WTC11 (cell line): ENCODE data around the gene UBE2J2. TPM values are rescaled to one million over a fixed set of nuclear protein-coding genes. Genes with fewer than 3 reads are reported as not detected.

ENCODE experiments used
- ATAC-seq: fragments of 200-7000 bp; cut with Tn5 transposase; 2 replicates; pipeline ENCODE4 v1.10.0; 2021; ENCODE audit warnings: mild to moderate bottlenecking, moderate library complexity
- CTCF ChIA-PET: fragments of 300-600 bp; sonication (Branson Sonifier 250); formaldehyde crosslinking; loops from one replicate; lab custom pipeline; 2021; ENCODE audit warnings: antibody characterized with exemption; lab: Charles Lee
- POLR2A ChIA-PET: fragments of 350-600 bp; sonication (Branson Sonifier 250); formaldehyde crosslinking; loops from one replicate; lab custom pipeline; 2021; ENCODE audit warnings: antibody characterized with exemption; lab: Charles Lee
- DNase-seq: peaks from one replicate; pipeline ENCODE4 v3.0.0; 2021; ENCODE audit warnings: low spot score
- H3K27ac Mint-ChIP-seq: 2 replicates; pipeline ENCODE4 v1.8.0; 2021; ENCODE audit warnings: mixed read lengths
- H3K27me3 Mint-ChIP-seq: 2 replicates; pipeline ENCODE4 v1.8.0; 2021; ENCODE audit warnings: low read depth, mild to moderate bottlenecking, moderate library complexity, mixed read lengths
- H3K36me3 Mint-ChIP-seq: 2 replicates; pipeline ENCODE4 v1.8.0; 2021; ENCODE audit warnings: mixed read lengths
- H3K4me1 Mint-ChIP-seq: 2 replicates; pipeline ENCODE4 v1.8.0; 2022; ENCODE audit warnings: mixed read lengths
- H3K4me3 Mint-ChIP-seq: 2 replicates; pipeline ENCODE4 v1.8.0; 2021; ENCODE audit warnings: mild to moderate bottlenecking, moderate library complexity, mixed read lengths
- H3K9me3 Mint-ChIP-seq: 2 replicates; pipeline ENCODE4 v1.8.0; 2021; ENCODE audit warnings: mixed read lengths
- E2F4 ChIP-seq: sonication (generic); formaldehyde crosslinking; IDR thresholded peaks from 2 replicates; pipeline ENCODE4 v1.8.1; 2022; ENCODE audit warnings: low read depth, mild to moderate bottlenecking, moderate library complexity, missing genetic modification reagents, borderline replicate concordance
- GTF2I ChIP-seq: fragments of 250-450 bp; sonication (Bioruptor Pico); conservative IDR thresholded peaks from 2 replicates; pipeline ENCODE4 v1.4.0; 2021; ENCODE audit warnings: mild to moderate bottlenecking
- HMGA2 ChIP-seq: fragments of 250-450 bp; sonication (Bioruptor Pico); IDR thresholded peaks from 2 replicates; pipeline ENCODE4 v1.4.0; 2021; ENCODE audit warnings: mild to moderate bottlenecking, moderate library complexity
- IRF1 ChIP-seq: sonication (generic); formaldehyde crosslinking; IDR thresholded peaks from 2 replicates; pipeline ENCODE4 v1.8.0; 2023; ENCODE audit warnings: missing genetic modification reagents
- JAZF1 ChIP-seq: fragments of 250-450 bp; sonication (Bioruptor Pico); IDR thresholded peaks from 2 replicates; pipeline ENCODE4 v1.9.0; 2021; ENCODE audit warnings: moderate library complexity, mild to moderate bottlenecking, inconsistent platforms
- NFYB ChIP-seq: sonication (generic); formaldehyde crosslinking; conservative IDR thresholded peaks from 2 replicates; pipeline ENCODE4 v1.8.0; 2022; ENCODE audit warnings: low read depth, missing genetic modification reagents
- OVOL2 ChIP-seq: fragments of 250-450 bp; sonication (Bioruptor Pico); IDR thresholded peaks from 2 replicates; pipeline ENCODE4 v1.9.0; 2021; ENCODE audit warnings: mild to moderate bottlenecking, borderline replicate concordance
- PRDM15 ChIP-seq: sonication (generic); formaldehyde crosslinking; IDR thresholded peaks from 2 replicates; pipeline ENCODE4 v1.8.0; 2022; ENCODE audit warnings: missing genetic modification reagents
- RELA ChIP-seq: sonication (generic); formaldehyde crosslinking; IDR thresholded peaks from 2 replicates; pipeline ENCODE4 v1.8.1; 2022; ENCODE audit warnings: missing genetic modification reagents, mild to moderate bottlenecking, borderline replicate concordance
- TP53 ChIP-seq: sonication (generic); formaldehyde crosslinking; IDR thresholded peaks from 2 replicates; pipeline ENCODE4 v1.8.1; 2023; ENCODE audit warnings: mild to moderate bottlenecking, missing genetic modification reagents
- ZMAT4 ChIP-seq: fragments of 250-450 bp; sonication (Bioruptor Pico); IDR thresholded peaks from 2 replicates; pipeline ENCODE4 v1.9.0; 2021; ENCODE audit warnings: mild to moderate bottlenecking
- ZNF219 ChIP-seq: sonication (generic); formaldehyde crosslinking; IDR thresholded peaks from 2 replicates; pipeline ENCODE4 v1.8.0; 2023; ENCODE audit warnings: missing genetic modification reagents, mild to moderate bottlenecking, borderline replicate concordance
- ZNF423 ChIP-seq: fragments of 250-450 bp; sonication (Bioruptor Pico); IDR thresholded peaks from 2 replicates; pipeline ENCODE4 v2.1.2; 2022; ENCODE audit warnings: mild to moderate bottlenecking, moderate library complexity
- total RNA-seq: library from RNA; stranded (reverse); gene quantifications from 3 replicates; pipeline ENCODE4 v1.2.3, GENCODE V29; 2021
- TF ChIP-seq, protein P1 (sequence below): sonication (generic); formaldehyde crosslinking; IDR thresholded peaks from 2 replicates; pipeline ENCODE4 v1.8.0; 2022; ENCODE audit warnings: mild to moderate bottlenecking, missing genetic modification reagents
- TF ChIP-seq, protein P2 (sequence below): sonication (generic); formaldehyde crosslinking; IDR thresholded peaks from 2 replicates; pipeline ENCODE4 v1.8.0; 2022; ENCODE audit warnings: mild to moderate bottlenecking, missing genetic modification reagents

Gene UBE2J2
- total RNA-seq, 1 experiment from 2014 or later: 72.2 TPM

- Mint-ChIP-seq H3K4me3 (no peak overlapping the region), H3K36me3 (no peaks in the 10 kb centered on the region; the same call in 1 of the 2 replicates), H3K27ac (no peak overlapping the region), H3K9me3 (no peaks in the 10 kb centered on the region), H3K4me1 (no peaks in the 10 kb centered on the region), H3K27me3 (no peaks in the 10 kb centered on the region)
- CTCF ChIA-PET: interaction anchor here (0.9 to 1.4 kb wide), 6 partner anchors 28 to 206 kb away, joined by 3 to 4 read pairs (median 4); partner anchors contain the start of gene TTLL10
- POLR2A ChIA-PET: interaction anchor here (0.8 to 1.0 kb wide), 2 partner anchors 17 to 81 kb away, joined by 3 read pairs; no protein-coding TSS in a partner anchor
- no peak for TF ChIP-seq JAZF1
- no peak; the same call in 1 of the 2 replicates for ATAC-seq
- no peak for DNase-seq
Measured at GRCh38 chr1:1239227-1239613, 34.4 kb downstream of the UBE2J2 start.

- Mint-ChIP-seq H3K4me1 (no peaks in the 10 kb centered on the region), H3K9me3 (no peaks in the 10 kb centered on the region), H3K27me3 (no peaks in the 10 kb centered on the region), H3K27ac (no peak overlapping the region), H3K4me3 (no peak overlapping the region), H3K36me3 (peaks cover under 1% of the 10 kb centered on the region; the same call in 1 of the 2 replicates)
- CTCF ChIA-PET: interaction anchor here (0.9 to 1.4 kb wide), 4 partner anchors 53 to 175 kb away, joined by 3 to 4 read pairs (median 4); partner anchors contain the start of gene TTLL10
- TF ChIP-seq, protein P1, sequence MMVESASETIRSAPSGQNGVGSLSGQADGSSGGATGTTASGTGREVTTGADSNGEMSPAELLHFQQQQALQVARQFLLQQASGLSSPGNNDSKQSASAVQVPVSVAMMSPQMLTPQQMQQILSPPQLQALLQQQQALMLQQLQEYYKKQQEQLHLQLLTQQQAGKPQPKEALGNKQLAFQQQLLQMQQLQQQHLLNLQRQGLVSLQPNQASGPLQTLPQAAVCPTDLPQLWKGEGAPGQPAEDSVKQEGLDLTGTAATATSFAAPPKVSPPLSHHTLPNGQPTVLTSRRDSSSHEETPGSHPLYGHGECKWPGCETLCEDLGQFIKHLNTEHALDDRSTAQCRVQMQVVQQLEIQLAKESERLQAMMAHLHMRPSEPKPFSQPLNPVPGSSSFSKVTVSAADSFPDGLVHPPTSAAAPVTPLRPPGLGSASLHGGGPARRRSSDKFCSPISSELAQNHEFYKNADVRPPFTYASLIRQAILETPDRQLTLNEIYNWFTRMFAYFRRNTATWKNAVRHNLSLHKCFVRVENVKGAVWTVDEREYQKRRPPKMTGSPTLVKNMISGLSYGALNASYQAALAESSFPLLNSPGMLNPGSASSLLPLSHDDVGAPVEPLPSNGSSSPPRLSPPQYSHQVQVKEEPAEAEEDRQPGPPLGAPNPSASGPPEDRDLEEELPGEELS (CRISPR knock-in tag): no peak
- no peak for TF ChIP-seq TP53
- TF ChIP-seq IRF1 (CRISPR knock-in tag): no peak
- no peak for TF ChIP-seq ZNF423
- TF ChIP-seq E2F4 (CRISPR knock-in tag): no peak
- TF ChIP-seq NFYB: no peak
- TF ChIP-seq ZNF219 (CRISPR knock-in tag): no peak
- TF ChIP-seq PRDM15 (CRISPR knock-in tag): no peak
- no peak for TF ChIP-seq RELA (CRISPR knock-in tag)
- TF ChIP-seq GTF2I (CRISPR knock-in tag): no peak
- TF ChIP-seq ZMAT4 (CRISPR knock-in tag): no peak
- TF ChIP-seq, protein P2, sequence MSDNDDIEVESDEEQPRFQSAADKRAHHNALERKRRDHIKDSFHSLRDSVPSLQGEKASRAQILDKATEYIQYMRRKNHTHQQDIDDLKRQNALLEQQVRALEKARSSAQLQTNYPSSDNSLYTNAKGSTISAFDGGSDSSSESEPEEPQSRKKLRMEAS (CRISPR knock-in tag): no peak
- no peak for TF ChIP-seq OVOL2 (CRISPR knock-in tag)
- no peak for TF ChIP-seq HMGA2 (CRISPR knock-in tag)
- POLR2A ChIA-PET: interaction anchor here (0.8 kb wide), 1 partner anchor 18 kb away, joined by 3 read pairs; no protein-coding TSS in a partner anchor
- DNase-seq: no peak
- no peak for ATAC-seq
Measured at GRCh38 chr1:1238702-1239178, 34.9 kb downstream of the UBE2J2 start.
